Liver (tissue), 9 donors: Measurements from ENCODE around the gene CYFIP1. TPM values are rescaled to one million over a fixed set of nuclear protein-coding genes. Genes with fewer than 3 reads are reported as not detected.

Source experiments
- DNase-seq: peaks from one replicate; pipeline ENCODE4 v3.0.0-alpha.2; 2017; ENCODE audit warnings: low spot score
- H3K27ac ChIP-seq, 2 donors: one replicate each; pipeline ENCODE4 v1.7.0; 2013; ENCODE audit warnings: inconsistent platforms in 2 of 2, low read length in 2 of 2, control low read depth in 1 of 2, low read depth in 1 of 2, mild to moderate bottlenecking in 1 of 2
- H3K27me3 ChIP-seq, 4 donors: one replicate each; pipeline versions ENCODE4 v1.6.1 to v1.7.0; 2013; ENCODE audit warnings: low read length in 3 of 4, inconsistent platforms in 1 of 4, mild to moderate bottlenecking in 1 of 4, moderate library complexity in 1 of 4; ENCODE audit not compliant: control insufficient read depth in 4 of 4, insufficient read depth in 4 of 4
- H3K36me3 ChIP-seq, 4 donors: one replicate each; pipeline versions ENCODE4 v1.6.1 to v1.7.0; 2013; ENCODE audit warnings: low read length in 3 of 4, mild to moderate bottlenecking in 3 of 4, low read depth in 1 of 4, moderate library complexity in 1 of 4; ENCODE audit not compliant: control insufficient read depth in 4 of 4, insufficient read depth in 3 of 4
- H3K4me1 ChIP-seq, 4 donors: one replicate each; pipeline versions ENCODE4 v1.6.1 to v1.7.0; 2013; ENCODE audit warnings: low read length in 3 of 4, mild to moderate bottlenecking in 3 of 4, moderate library complexity in 1 of 4; ENCODE audit not compliant: control insufficient read depth in 4 of 4, insufficient read depth in 4 of 4
- H3K4me3 ChIP-seq, 3 donors: one replicate each; pipeline versions ENCODE4 v1.6.1 to v1.7.0; 2013; ENCODE audit warnings: low read length in 3 of 3, control low read depth in 1 of 3, low read depth in 1 of 3, mild to moderate bottlenecking in 1 of 3
- H3K9ac ChIP-seq, 2 donors: one replicate each; pipeline ENCODE4 v1.7.0; 2013; ENCODE audit warnings: low read length in 2 of 2, mild to moderate bottlenecking in 2 of 2, moderate library complexity in 2 of 2, control low read depth in 1 of 2, low read depth in 1 of 2
- H3K9me3 ChIP-seq, 4 donors: one replicate each; pipeline versions ENCODE4 v1.6.1 to v1.7.0; 2013; ENCODE audit warnings: low read length in 3 of 4; ENCODE audit not compliant: control insufficient read depth in 4 of 4
- ATF3 ChIP-seq: IDR thresholded peaks from 2 replicates; pipeline ENCODE4 v1.6.1; 2016; ENCODE audit warnings: antibody characterized with exemption
- CTCF ChIP-seq: fragments of 150-350 bp; IDR thresholded peaks from 2 replicates; pipeline ENCODE4 v1.5.1; 2017; ENCODE audit warnings: improper control_type of control experiment, low read depth, low read length; ENCODE audit not compliant: missing input control
- EGR1 ChIP-seq, 2 donors: IDR thresholded peaks; 2 replicates each; pipeline ENCODE4 v1.6.1; 2016 to 2018; ENCODE audit warnings: antibody characterized with exemption in 2 of 2, low read depth in 2 of 2
- FOXA1 ChIP-seq: IDR thresholded peaks from 2 replicates; pipeline ENCODE4 v1.6.1; 2016; ENCODE audit warnings: antibody characterized with exemption
- FOXA2 ChIP-seq: IDR thresholded peaks from 2 replicates; pipeline ENCODE4 v1.6.1; 2016; ENCODE audit warnings: antibody characterized with exemption
- GABPA ChIP-seq, 2 donors: IDR thresholded peaks in 1 of 2; conservative IDR thresholded peaks in 1 of 2; 2 replicates each; pipeline ENCODE4 v1.6.1; 2016; ENCODE audit warnings: antibody characterized with exemption in 2 of 2, mild to moderate bottlenecking in 1 of 2, moderate library complexity in 1 of 2
- HNF4A ChIP-seq, 2 donors: conservative IDR thresholded peaks; 2 replicates each; pipeline ENCODE4 v1.6.1; 2016; ENCODE audit warnings: antibody characterized with exemption in 2 of 2, mild to moderate bottlenecking in 2 of 2
- HNF4G ChIP-seq: IDR thresholded peaks from 2 replicates; pipeline ENCODE4 v1.6.1; 2016; ENCODE audit warnings: antibody characterized with exemption
- JUND ChIP-seq, 2 donors: IDR thresholded peaks; 2 replicates each; pipeline ENCODE4 v1.6.1; 2016; ENCODE audit warnings: antibody characterized with exemption in 2 of 2
- NR2F2 ChIP-seq: IDR thresholded peaks from 2 replicates; pipeline ENCODE4 v1.6.1; 2016; ENCODE audit warnings: antibody characterized with exemption
- RAD21 ChIP-seq, 2 donors: IDR thresholded peaks; 2 replicates each; pipeline ENCODE4 v1.6.1; 2016; ENCODE audit warnings: antibody characterized with exemption in 2 of 2, mild to moderate bottlenecking in 2 of 2
- RXRA ChIP-seq, 2 donors: IDR thresholded peaks; 2 replicates each; pipeline ENCODE4 v1.6.1; 2017 to 2018; ENCODE audit warnings: antibody characterized with exemption in 2 of 2, mild to moderate bottlenecking in 1 of 2
- SP1 ChIP-seq: IDR thresholded peaks from 2 replicates; pipeline ENCODE4 v1.6.1; 2018; ENCODE audit warnings: antibody characterized with exemption, mild to moderate bottlenecking
- TAF1 ChIP-seq: conservative IDR thresholded peaks from 2 replicates; pipeline ENCODE4 v1.6.1; 2016; ENCODE audit warnings: antibody characterized with exemption, mild to moderate bottlenecking
- YY1 ChIP-seq: IDR thresholded peaks from 2 replicates; pipeline ENCODE4 v1.6.1; 2016; ENCODE audit warnings: antibody characterized with exemption, mild to moderate bottlenecking
- ZBTB33 ChIP-seq: IDR thresholded peaks from 2 replicates; pipeline ENCODE4 v1.6.1; 2016; ENCODE audit warnings: antibody characterized with exemption
- WGBS: extraction: QIAGEN DNeasy Blood & Tissue Kit; methylation state at CpG from one replicate; pipeline ENCODE4 v1.1.7; 2013; 5-methylcytosine and 5-hydroxymethylcytosine counted together
- polyA plus RNA-seq, 2 donors: library from polyadenylated mRNA; stranded (reverse) in 1 of 2; unstranded in 1 of 2; fragments of 200-250 nt in 1 of 2; fragments of >200 nt in 1 of 2; fragmentation: Nextera tagmentation in 1 of 2; extraction: Ambion mirVana in 1 of 2; gene quantifications; one replicate each; pipeline versions ENCODE4 v1.2.1 to v1.2.3, GENCODE V29; 2013 to 2015
- total RNA-seq, 2 donors: library from RNA; depleted of rRNA; stranded (reverse); fragments of >200 nt; gene quantifications; one replicate each; pipeline ENCODE4 v1.2.3, GENCODE V29; 2014
- TF ChIP-seq, protein P1 (sequence below): IDR thresholded peaks from 2 replicates; pipeline ENCODE4 v1.6.1; 2016; ENCODE audit warnings: antibody characterized with exemption
- donor health status: healthy.
- donor health status: healthy.
- donor health status: healthy.
- donor health status: healthy.
- donor health status: healthy.

CYFIP1 gene
- total and polyA plus RNA-seq, 4 donors: 13.5 to 48.3 (median 38.3) TPM

DNA sequence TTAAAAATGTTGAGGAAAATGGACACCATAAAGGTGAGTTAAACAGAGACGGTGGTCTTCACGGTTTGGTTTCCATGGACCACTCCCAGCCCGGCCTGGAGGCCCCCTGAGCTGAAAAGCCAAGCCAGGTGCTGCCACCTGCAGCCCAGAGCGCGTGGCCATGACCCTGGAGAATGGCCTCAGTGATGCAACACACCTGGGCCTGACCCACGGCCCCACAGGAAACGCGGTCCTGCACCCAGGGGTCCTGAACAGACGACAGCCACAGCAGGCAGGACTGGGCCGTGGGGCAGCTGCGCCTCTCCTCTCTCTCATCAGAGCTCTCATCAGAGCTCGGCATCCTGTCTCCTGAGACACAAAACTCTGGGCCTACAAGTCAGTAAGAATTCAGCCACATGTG lies 77.6 kb downstream of the CYFIP1 start:
- no peaks in the 10 kb centered on the region for H3K27me3 ChIP-seq
- no peak for TF ChIP-seq RXRA (IDR thresholded peaks at IDR 0.05)
- no peak for TF ChIP-seq FOXA2
- DNase-seq: no peak
- 83% methylated on average over 12 of the region's 12 CpGs for WGBS
- no peaks in the 10 kb centered on the region for H3K4me1 ChIP-seq
- no peak overlapping the region for H3K27ac ChIP-seq
- peaks cover 22 to 56% (median 30%) of the 10 kb centered on the region in 4 donors for H3K36me3 ChIP-seq
- no peak overlapping the region for H3K9ac ChIP-seq
- H3K9me3 ChIP-seq: no peaks in the 10 kb centered on the region
- H3K4me3 ChIP-seq: no peak overlapping the region

- H3K9ac ChIP-seq: no peak overlapping the region
- no peaks in the 10 kb centered on the region for H3K9me3 ChIP-seq
- 96% methylated on average over 11 of the region's 11 CpGs for WGBS
- H3K27me3 ChIP-seq: no peaks in the 10 kb centered on the region
- TF ChIP-seq, protein P1, sequence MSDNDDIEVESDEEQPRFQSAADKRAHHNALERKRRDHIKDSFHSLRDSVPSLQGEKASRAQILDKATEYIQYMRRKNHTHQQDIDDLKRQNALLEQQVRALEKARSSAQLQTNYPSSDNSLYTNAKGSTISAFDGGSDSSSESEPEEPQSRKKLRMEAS: no peak
- TF ChIP-seq ZBTB33: no peak
- no peak for TF ChIP-seq HNF4A (conservative IDR thresholded peaks at IDR 0.05)
- no peak for TF ChIP-seq FOXA1
- TF ChIP-seq TAF1: no peak
- TF ChIP-seq JUND (IDR thresholded peaks at IDR 0.05): no peak
- TF ChIP-seq SP1: no peak
- TF ChIP-seq ATF3: no peak
- TF ChIP-seq HNF4G: no peak
- TF ChIP-seq NR2F2: no peak
- TF ChIP-seq RAD21 (IDR thresholded peaks at IDR 0.05): no peak
- no peak for TF ChIP-seq RXRA (IDR thresholded peaks at IDR 0.05)
- no peak for TF ChIP-seq YY1
- TF ChIP-seq FOXA2: no peak
- no peak for TF ChIP-seq CTCF
- TF ChIP-seq GABPA (IDR thresholded peaks at IDR 0.05 in 1 of 2, conservative IDR thresholded peaks at IDR 0.05 in 1 of 2): no peak
- TF ChIP-seq EGR1 (IDR thresholded peaks at IDR 0.05; ENCODE audit: low read depth in 2 of 2): no peak
- peaks cover 20 to 54% (median 26%) of the 10 kb centered on the region in 4 donors for H3K36me3 ChIP-seq
- no peaks in the 10 kb centered on the region for H3K4me1 ChIP-seq
- no peak overlapping the region for H3K4me3 ChIP-seq
- H3K27ac ChIP-seq: no peak overlapping the region
- DNase-seq: no peak
Measured at GRCh38 chr15:22902046-22902445, 78.1 kb downstream of the CYFIP1 start.
